Gastrocnemius medialis (tissue), 4 donors: ENCODE measurements around the gene FNTB. TPM values are rescaled to one million over a fixed set of nuclear protein-coding genes. Genes with fewer than 3 reads are reported as not detected.

Experiments used
- ATAC-seq, 2 donors: fragments of 150-250 bp; one replicate each; pipeline ENCODE4 v1.9.1; 2016
- DNase-seq, 2 donors: peaks; one replicate each; pipeline ENCODE4 v3.0.0-alpha.2; 2019
- H3K27ac ChIP-seq, 4 donors: fragments of 200-600 bp; sonication (generic); 1 replicate in 1 of 4; 2 replicates in 3 of 4; pipeline ENCODE4 v1.5.1; 2016 to 2018; ENCODE audit warnings: mild to moderate bottlenecking in 2 of 4, moderate library complexity in 1 of 4
- H3K27me3 ChIP-seq, 3 donors: fragments of 200-600 bp; sonication (generic) in 2 of 3; 1 replicate in 1 of 3; 2 replicates in 2 of 3; pipeline versions ENCODE4 v1.5.1 to v1.6.0; 2016 to 2019; ENCODE audit warnings: mild to moderate bottlenecking in 1 of 3, moderate library complexity in 1 of 3
- H3K36me3 ChIP-seq, 2 donors: fragments of 200-600 bp; sonication (generic) in 1 of 2; one replicate each; pipeline ENCODE4 v1.5.1; 2017 to 2018
- H3K4me1 ChIP-seq, 2 donors: fragments of 200-600 bp; sonication (generic) in 1 of 2; one replicate each; pipeline ENCODE4 v1.5.1; 2016 to 2017; ENCODE audit warnings: mild to moderate bottlenecking in 2 of 2
- H3K4me3 ChIP-seq, 4 donors: fragments of 200-600 bp; sonication (generic) in 3 of 4; 1 replicate in 1 of 4; 2 replicates in 3 of 4; pipeline ENCODE4 v1.5.1; 2016 to 2019; ENCODE audit warnings: mild to moderate bottlenecking in 2 of 4
- H3K9me3 ChIP-seq, 3 donors: fragments of 200-600 bp; sonication (generic) in 2 of 3; 1 replicate in 1 of 3; 2 replicates in 2 of 3; pipeline ENCODE4 v1.5.1; 2016 to 2019
- POLR2A ChIP-seq, 2 donors: fragments of 450-650 bp; IDR thresholded peaks; one replicate each; pipeline ENCODE4 v1.6.1; 2017; ENCODE audit warnings: antibody characterized with exemption in 2 of 2, mild to moderate bottlenecking in 2 of 2, moderate library complexity in 2 of 2
- in situ Hi-C, 4 donors: fragments of 200-750 bp; cut with MboI; loops; one replicate each; pipeline versions ENCODE4 v1.15.0 to v1.8.0; 2017; ENCODE audit warnings: low sequenced_read_pairs in 4 of 4
- intact Hi-C: fragments of 100-400 bp; cut with DNase I; formaldehyde crosslinking; loops from one replicate; pipeline ENCODE4 v1.15.1; 2023; ENCODE audit warnings: low total_unique reads
- total RNA-seq, 4 donors: library from RNA; depleted of rRNA; stranded (reverse); fragments of >200 nt; gene quantifications; one replicate each; pipeline versions ENCODE4 v1.1.0 to v1.2.3, GENCODE V29; 2016
- TF ChIP-seq, protein P1 (sequence below), 5 experiments: fragments of 450-650 bp in 3 of 5; fragments of 200-600 bp in 2 of 5; sonication (generic) in 2 of 5; IDR thresholded peaks in 4 of 5; conservative IDR thresholded peaks in 1 of 5; 1 replicate in 4 of 5; 2 replicates in 1 of 5; pipeline ENCODE4 v1.5.1; 2016 to 2019; ENCODE audit warnings: antibody characterized with exemption in 5 of 5, mild to moderate bottlenecking in 3 of 5, moderate library complexity in 3 of 5

The FNTB gene
- total RNA-seq, 4 donors from 2014 or later = 6.1 to 40.6 (median 18.0) TPM

DNA sequence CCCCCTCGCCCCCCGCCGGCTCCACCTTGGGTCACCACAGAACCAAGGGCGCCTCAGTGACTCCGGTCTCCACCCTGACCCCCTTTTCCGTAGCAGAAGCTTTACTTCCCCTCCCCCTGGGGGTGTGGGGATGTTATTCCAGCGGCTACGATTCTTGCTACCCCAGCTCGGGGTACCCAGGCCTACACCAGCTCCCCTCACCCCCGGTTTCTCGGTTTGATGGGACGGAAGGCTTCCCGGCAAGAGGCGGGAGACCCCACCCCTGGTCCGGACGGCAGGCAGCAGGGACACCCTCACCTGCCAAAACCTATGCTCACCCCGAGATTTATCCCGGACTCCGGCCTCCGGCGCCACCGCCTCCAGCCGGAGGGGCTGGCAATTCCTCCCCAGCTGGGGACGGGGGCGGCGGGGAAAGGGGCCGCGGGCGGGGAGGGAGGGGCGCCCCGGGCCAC, 15.2 kb upstream of the FNTB start:
- DNase-seq = no peak
- intact Hi-C loops (no loop called here), in situ Hi-C loops (no loop called here)
- no peaks in the 10 kb centered on the region for H3K27me3 ChIP-seq
- no peak for TF ChIP-seq POLR2A (IDR thresholded peaks at IDR 0.05)
- TF ChIP-seq, protein P1, sequence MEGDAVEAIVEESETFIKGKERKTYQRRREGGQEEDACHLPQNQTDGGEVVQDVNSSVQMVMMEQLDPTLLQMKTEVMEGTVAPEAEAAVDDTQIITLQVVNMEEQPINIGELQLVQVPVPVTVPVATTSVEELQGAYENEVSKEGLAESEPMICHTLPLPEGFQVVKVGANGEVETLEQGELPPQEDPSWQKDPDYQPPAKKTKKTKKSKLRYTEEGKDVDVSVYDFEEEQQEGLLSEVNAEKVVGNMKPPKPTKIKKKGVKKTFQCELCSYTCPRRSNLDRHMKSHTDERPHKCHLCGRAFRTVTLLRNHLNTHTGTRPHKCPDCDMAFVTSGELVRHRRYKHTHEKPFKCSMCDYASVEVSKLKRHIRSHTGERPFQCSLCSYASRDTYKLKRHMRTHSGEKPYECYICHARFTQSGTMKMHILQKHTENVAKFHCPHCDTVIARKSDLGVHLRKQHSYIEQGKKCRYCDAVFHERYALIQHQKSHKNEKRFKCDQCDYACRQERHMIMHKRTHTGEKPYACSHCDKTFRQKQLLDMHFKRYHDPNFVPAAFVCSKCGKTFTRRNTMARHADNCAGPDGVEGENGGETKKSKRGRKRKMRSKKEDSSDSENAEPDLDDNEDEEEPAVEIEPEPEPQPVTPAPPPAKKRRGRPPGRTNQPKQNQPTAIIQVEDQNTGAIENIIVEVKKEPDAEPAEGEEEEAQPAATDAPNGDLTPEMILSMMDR (IDR thresholded peaks at IDR 0.05 in 4 of 5, conservative IDR thresholded peaks at IDR 0.05 in 1 of 5) = no peak
- peak overlapping the region in 1 of 4 donors; percentile 33 for H3K27ac ChIP-seq
- H3K36me3 ChIP-seq = no peaks in the 10 kb centered on the region
- peak overlapping the region; percentile 56 to 71 (median 64) for H3K4me3 ChIP-seq
- no peaks in the 10 kb centered on the region for H3K9me3 ChIP-seq
- peaks cover 0 to 15% of the 10 kb centered on the region in 2 donors for H3K4me1 ChIP-seq
- ATAC-seq = no peak

DNA sequence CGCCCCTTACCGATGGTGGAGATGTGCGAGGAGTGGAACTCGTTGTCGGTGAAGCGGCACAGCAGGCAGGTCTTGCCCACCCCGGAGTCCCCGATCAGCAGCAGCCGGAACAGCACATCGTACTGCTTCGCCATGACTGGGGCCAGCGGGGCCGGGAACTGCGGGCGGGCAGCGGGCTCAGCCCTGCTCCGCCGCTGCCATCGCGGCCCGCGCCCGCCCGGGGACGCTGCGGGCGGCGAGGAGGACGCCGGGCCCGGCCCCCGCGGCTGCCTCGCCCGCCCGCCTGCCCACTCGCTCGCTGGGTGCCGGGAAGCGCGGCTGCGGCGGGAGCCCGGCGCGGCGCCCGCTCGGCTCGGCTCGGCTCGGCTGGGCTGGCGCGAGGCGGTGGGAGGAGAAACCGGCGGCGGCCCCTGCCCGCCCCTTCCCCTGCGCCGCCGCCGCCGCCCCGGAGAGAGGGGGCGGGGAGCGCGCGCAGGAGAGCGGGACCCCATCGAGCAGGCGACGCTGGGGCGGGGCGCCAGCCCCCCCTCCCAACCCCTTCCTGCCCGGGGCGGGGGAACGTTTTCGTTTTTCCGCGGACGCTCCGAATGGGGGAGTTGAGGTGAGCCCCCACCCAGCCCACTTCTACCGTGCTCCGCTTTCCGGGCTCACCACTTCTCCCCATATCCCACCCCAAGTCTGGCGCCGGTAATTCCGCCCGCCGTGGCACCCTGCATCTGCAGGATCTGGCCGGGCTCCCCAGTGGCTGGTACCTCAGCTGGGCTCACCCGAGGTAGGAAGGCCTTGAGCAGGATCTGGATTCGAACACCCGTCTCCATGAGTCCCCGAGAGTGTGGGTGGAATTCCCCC, 14.5 kb upstream of the FNTB start, which contains the start of gene RAB15:
Gene RAB15, minus strand, starts transcription at position 394 of the 849 bp plus-strand sequence. Its CDS starts 260 bp downstream, at position 134.
- H3K27ac ChIP-seq = peak within 1 kb of the TSS in 2 of 4 donors; percentile 13 to 36
- H3K4me3 ChIP-seq = peak within 1 kb of the TSS; percentile 59 to 71 (median 64)
- peak in 1 of 2 donors; percentile 11 for DNase-seq
- in situ Hi-C loops (no loop called here), intact Hi-C loops (no loop called here)
- TF ChIP-seq POLR2A (IDR thresholded peaks at IDR 0.05) = no peak
- TF ChIP-seq, protein P1 (IDR thresholded peaks at IDR 0.05 in 4 of 5, conservative IDR thresholded peaks at IDR 0.05 in 1 of 5) = no peak
- ATAC-seq = peak; percentile 62 to 65
- H3K4me1 ChIP-seq = peaks cover 0 to 15% of the 10 kb centered on the region in 2 donors
- H3K36me3 ChIP-seq = no peaks in the 10 kb centered on the region
- H3K9me3 ChIP-seq = no peaks in the 10 kb centered on the region
- H3K27me3 ChIP-seq = no peaks in the 10 kb centered on the region

DNA sequence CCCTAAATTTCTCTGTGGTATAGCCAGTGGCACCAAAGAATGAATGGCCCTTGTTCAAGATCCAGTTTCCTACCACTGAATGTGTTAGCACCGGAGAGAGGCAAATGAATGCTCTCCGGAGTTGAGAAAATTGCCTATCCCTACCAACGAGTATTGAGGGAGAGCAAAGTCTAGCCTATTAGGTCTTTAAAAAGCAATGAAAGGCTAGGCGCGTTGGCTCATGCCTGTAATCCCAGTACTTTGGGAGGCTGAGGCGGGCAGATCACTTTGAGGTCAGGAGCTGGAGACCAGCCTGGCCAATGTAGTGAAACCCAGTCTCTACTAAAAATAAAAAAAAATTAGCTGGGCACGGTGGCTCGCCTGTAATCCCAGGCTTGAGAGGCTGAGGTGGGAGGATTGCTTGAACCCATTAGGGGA, 13.7 kb upstream of the FNTB start:
- Histone ChIP-seq H3K36me3 (no peaks in the 10 kb centered on the region), H3K9me3 (no peaks in the 10 kb centered on the region), H3K4me3 (no peak overlapping the region), H3K27ac (peak overlapping the region in 1 of 4 donors; percentile 13), H3K4me1 (peaks cover 0 to 15% of the 10 kb centered on the region in 2 donors), H3K27me3 (no peaks in the 10 kb centered on the region)
- intact Hi-C loops = no loop called here
- DNase-seq (peak in 1 of 2 donors; percentile 10), ATAC-seq (no peak)
- no peak for TF ChIP-seq POLR2A (IDR thresholded peaks at IDR 0.05)
- TF ChIP-seq, protein P1 (IDR thresholded peaks at IDR 0.05 in 4 of 5, conservative IDR thresholded peaks at IDR 0.05 in 1 of 5) = no peak
- in situ Hi-C loops = no loop called here

DNA sequence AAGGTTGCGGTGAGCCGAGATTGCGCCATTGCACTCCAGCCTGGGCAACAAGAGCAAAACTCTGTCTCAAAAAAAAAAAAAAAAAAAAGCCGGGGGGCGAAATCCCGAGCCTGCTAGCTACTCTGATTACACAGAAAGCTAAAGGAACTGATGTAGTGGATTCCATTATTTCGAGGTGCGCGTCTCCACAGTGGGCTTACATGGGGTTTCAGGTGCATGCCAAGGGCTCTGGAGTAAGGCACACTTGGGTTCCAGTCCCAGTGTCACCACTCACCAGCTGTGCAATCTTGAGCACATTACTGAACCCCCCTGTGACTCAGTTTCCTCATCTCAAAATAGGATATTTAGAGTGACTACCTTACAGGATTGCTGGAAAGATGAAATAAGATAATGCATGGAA, 12.9 kb upstream of the FNTB start:
- H3K4me1 ChIP-seq = peaks cover 0 to 15% of the 10 kb centered on the region in 2 donors
- no peaks in the 10 kb centered on the region for H3K9me3 ChIP-seq
- in situ Hi-C loops (no loop called here), intact Hi-C loops (no loop called here)
- no peak overlapping the region for H3K27ac ChIP-seq
- DNase-seq (no peak), ATAC-seq (no peak)
- no peaks in the 10 kb centered on the region for H3K36me3 ChIP-seq
- no peaks in the 10 kb centered on the region for H3K27me3 ChIP-seq
- no peak overlapping the region for H3K4me3 ChIP-seq
- no peak for TF ChIP-seq POLR2A (IDR thresholded peaks at IDR 0.05)
- TF ChIP-seq, protein P1 (IDR thresholded peaks at IDR 0.05 in 4 of 5, conservative IDR thresholded peaks at IDR 0.05 in 1 of 5) = no peak
